Adrenal gland (tissue), 5 donors: ENCODE measurements around the gene CAPN8.

Experiments used
- CTCF ChIP-seq, 6 experiments: fragments of 450-650 bp in 4 of 6; fragments of 200-600 bp in 2 of 6; sonication (generic) in 1 of 6; IDR thresholded peaks; 1 replicate in 5 of 6; 2 replicates in 1 of 6; pipeline versions ENCODE4 v1.5.1 to v1.8.0; 2016 to 2021; ENCODE audit warnings: antibody characterized with exemption in 6 of 6, mild to moderate bottlenecking in 2 of 6, moderate library complexity in 1 of 6
- POLR2A ChIP-seq, 2 donors: fragments of 450-650 bp; IDR thresholded peaks; one replicate each; pipeline ENCODE4 v1.6.1; 2017; ENCODE audit warnings: antibody characterized with exemption in 2 of 2, mild to moderate bottlenecking in 2 of 2, moderate library complexity in 1 of 2
- donor health status: DM: no; HTN: no; CAD: no.

- TF ChIP-seq POLR2A (IDR thresholded peaks at IDR 0.05) (no peak), CTCF (IDR thresholded peaks at IDR 0.05) (no peak)
Observed at GRCh38 chr1:223551610-223552009, 113.9 kb downstream of the CAPN8 start.
